ENCODE measurements around the gene P2RX6. TPM values are rescaled to one million over a fixed set of nuclear protein-coding genes. Genes with fewer than 3 reads are reported as not detected.

The P2RX6 gene
- total and polyA plus RNA-seq, 2 donors (not counting 3 experiments of a cell fraction or from before 2014, with no cell fraction given) = 0.06 TPM; not detected in 1

DNA sequence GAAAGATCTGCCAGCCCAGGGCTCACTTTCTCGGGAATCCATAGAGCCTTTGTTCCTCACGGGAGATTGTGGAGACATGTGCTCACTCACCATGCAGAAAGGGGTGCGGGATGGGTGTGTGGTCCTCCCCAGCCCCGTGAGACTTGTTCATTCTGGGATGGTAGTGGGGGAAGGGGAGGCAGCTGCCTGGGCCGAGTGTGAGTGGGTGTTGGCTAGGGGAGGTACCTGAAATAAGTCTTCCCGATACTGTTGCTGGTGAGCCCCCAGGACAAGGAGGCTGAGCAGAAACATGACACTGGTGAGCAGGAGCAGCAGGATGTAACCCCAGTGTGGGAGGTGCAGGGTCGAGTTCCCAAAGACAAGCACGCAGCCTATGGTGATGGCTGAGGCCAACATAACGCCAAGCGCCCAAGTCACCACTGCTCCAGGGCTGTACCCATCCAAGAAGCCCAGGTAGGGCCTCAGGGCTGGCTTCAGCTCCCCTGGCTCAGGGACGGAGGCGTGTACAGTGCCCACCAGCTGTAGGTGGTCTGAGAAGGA lies 14.6 kb downstream of the P2RX6 start:
- Histone ChIP-seq H3K27ac (ENCODE audit: insufficient read depth, low read depth, low read length) (no peak overlapping the region), H3K9me3 (replicated peaks; ENCODE audit: control insufficient read depth, insufficient read depth, low read length) (no peaks in the 10 kb centered on the region), H3K27me3 (ENCODE audit: control insufficient read depth in 2 of 2, insufficient read depth in 2 of 2, low read length in 2 of 2) (peaks cover 20 to 27% of the 10 kb centered on the region in 2 experiments), H3K9ac (replicated peaks; ENCODE audit: extremely low read depth, insufficient read depth, low read length) (no peak overlapping the region), H3K79me2 (ENCODE audit: control insufficient read depth, insufficient read depth, low read length) (no peaks in the 10 kb centered on the region), H3K4me2 (ENCODE audit: insufficient read depth, low read length) (no peak overlapping the region), H3K36me3 (ENCODE audit: control insufficient read depth in 2 of 2, extremely low read depth in 1 of 2, insufficient read depth in 2 of 2, low read length in 2 of 2) (no peaks in the 10 kb centered on the region), H3K9me1 (replicated peaks; ENCODE audit: control insufficient read depth, extremely low read depth, insufficient read depth, low read length) (no peaks in the 10 kb centered on the region), H2AFZ (ENCODE audit: low read depth, low read length) (no peak overlapping the region), H3K4me1 (ENCODE audit: control insufficient read depth, extremely low read depth, insufficient read depth, low read length) (no peaks in the 10 kb centered on the region), H4K20me1 (replicated peaks; ENCODE audit: control insufficient read depth, extremely low read depth, insufficient read depth, low read length) (no peaks in the 10 kb centered on the region), H3K4me3 (replicated peaks in 1 of 3; ENCODE audit: insufficient read depth in 1 of 3, low read depth in 1 of 3, low read length in 3 of 3) (no peak overlapping the region)
- CTCF ChIA-PET = no interaction called here
- FAIRE-seq (no peak), DNase-seq (ENCODE audit: low read depth, low spot score) (no peak)
- BruUV-seq (replicated peaks) = no TSS peak
- no peak for TF ChIP-seq EZH2 (IDR thresholded peaks at IDR 0.05; ENCODE audit: borderline replicate concordance, low read depth, low read length, severe bottlenecking)
- intact Hi-C loops (cut with micrococcal nuclease) (no loop called here), dilution Hi-C loops (cut with MboI; ENCODE audit: extremely low pct_ligation_motif_present, low sequenced_read_pairs) (no loop called here)
- POLR2A ChIA-PET = no interaction called here

DNA sequence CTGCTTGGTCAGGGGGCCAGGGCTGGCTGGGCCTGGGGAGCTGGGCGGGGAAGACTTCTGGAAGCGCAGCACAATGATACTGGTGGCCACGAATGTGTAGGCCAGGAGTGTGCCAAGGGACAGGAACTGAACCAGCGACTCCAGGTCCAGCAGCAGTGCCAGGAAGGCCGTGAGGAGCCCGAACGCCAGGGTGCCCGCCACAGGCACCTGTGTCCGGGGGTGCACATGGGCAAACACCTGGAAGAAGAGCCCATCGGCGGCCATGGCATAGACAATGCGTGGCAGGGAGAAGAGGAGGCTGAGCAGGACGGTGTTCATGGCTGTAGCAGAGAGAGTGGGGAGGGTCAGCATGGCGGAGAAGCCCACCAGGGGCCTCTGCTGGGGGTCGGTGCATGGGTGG lies 15.1 kb downstream of the P2RX6 start:
- dilution Hi-C loops (cut with MboI; ENCODE audit: extremely low pct_ligation_motif_present, low sequenced_read_pairs) = no loop called here
- no peak overlapping the region for H3K9ac ChIP-seq (replicated peaks; ENCODE audit: extremely low read depth, insufficient read depth, low read length)
- H3K9me1 ChIP-seq (replicated peaks; ENCODE audit: control insufficient read depth, extremely low read depth, insufficient read depth, low read length) = no peaks in the 10 kb centered on the region
- intact Hi-C loops (cut with micrococcal nuclease) = no loop called here
- no peak overlapping the region for H3K27ac ChIP-seq (ENCODE audit: insufficient read depth, low read depth, low read length)
- no peak overlapping the region for H3K4me3 ChIP-seq (replicated peaks in 1 of 3; ENCODE audit: insufficient read depth in 1 of 3, low read depth in 1 of 3, low read length in 3 of 3)
- no peaks in the 10 kb centered on the region for H3K9me3 ChIP-seq (replicated peaks; ENCODE audit: control insufficient read depth, insufficient read depth, low read length)
- H2AFZ ChIP-seq (ENCODE audit: low read depth, low read length) = no peak overlapping the region
- BruUV-seq (replicated peaks) = no TSS peak
- ChIA-PET CTCF (no interaction called here), POLR2A (no interaction called here)
- DNase-seq (ENCODE audit: low read depth, low spot score) = no peak
- peaks cover 20 to 27% of the 10 kb centered on the region in 2 experiments for H3K27me3 ChIP-seq (ENCODE audit: control insufficient read depth in 2 of 2, insufficient read depth in 2 of 2, low read length in 2 of 2)
- no peaks in the 10 kb centered on the region for H3K79me2 ChIP-seq (ENCODE audit: control insufficient read depth, insufficient read depth, low read length)
- H3K4me1 ChIP-seq (ENCODE audit: control insufficient read depth, extremely low read depth, insufficient read depth, low read length) = no peaks in the 10 kb centered on the region
- H3K4me2 ChIP-seq (ENCODE audit: insufficient read depth, low read length) = no peak overlapping the region
- no peaks in the 10 kb centered on the region for H4K20me1 ChIP-seq (replicated peaks; ENCODE audit: control insufficient read depth, extremely low read depth, insufficient read depth, low read length)
- no peaks in the 10 kb centered on the region for H3K36me3 ChIP-seq (ENCODE audit: control insufficient read depth in 2 of 2, extremely low read depth in 1 of 2, insufficient read depth in 2 of 2, low read length in 2 of 2)
- no peak for TF ChIP-seq MAX (IDR thresholded peaks at IDR 0.05; ENCODE audit: insufficient read depth, insufficient read length)
- no peak for TF ChIP-seq MYC (IDR thresholded peaks at IDR 0.05; ENCODE audit: low read depth, low read length)
- TF ChIP-seq, protein P1, sequence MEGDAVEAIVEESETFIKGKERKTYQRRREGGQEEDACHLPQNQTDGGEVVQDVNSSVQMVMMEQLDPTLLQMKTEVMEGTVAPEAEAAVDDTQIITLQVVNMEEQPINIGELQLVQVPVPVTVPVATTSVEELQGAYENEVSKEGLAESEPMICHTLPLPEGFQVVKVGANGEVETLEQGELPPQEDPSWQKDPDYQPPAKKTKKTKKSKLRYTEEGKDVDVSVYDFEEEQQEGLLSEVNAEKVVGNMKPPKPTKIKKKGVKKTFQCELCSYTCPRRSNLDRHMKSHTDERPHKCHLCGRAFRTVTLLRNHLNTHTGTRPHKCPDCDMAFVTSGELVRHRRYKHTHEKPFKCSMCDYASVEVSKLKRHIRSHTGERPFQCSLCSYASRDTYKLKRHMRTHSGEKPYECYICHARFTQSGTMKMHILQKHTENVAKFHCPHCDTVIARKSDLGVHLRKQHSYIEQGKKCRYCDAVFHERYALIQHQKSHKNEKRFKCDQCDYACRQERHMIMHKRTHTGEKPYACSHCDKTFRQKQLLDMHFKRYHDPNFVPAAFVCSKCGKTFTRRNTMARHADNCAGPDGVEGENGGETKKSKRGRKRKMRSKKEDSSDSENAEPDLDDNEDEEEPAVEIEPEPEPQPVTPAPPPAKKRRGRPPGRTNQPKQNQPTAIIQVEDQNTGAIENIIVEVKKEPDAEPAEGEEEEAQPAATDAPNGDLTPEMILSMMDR (IDR thresholded peaks at IDR 0.05; ENCODE audit: extremely low read depth in 1 of 2, insufficient read depth in 1 of 2, low read depth in 1 of 2, low read length in 2 of 2) = no peak
- TF ChIP-seq JUN (IDR thresholded peaks at IDR 0.05; ENCODE audit: borderline replicate concordance, insufficient read depth, insufficient read length, low read depth) = no peak
- no peak for TF ChIP-seq FOS (IDR thresholded peaks at IDR 0.05; ENCODE audit: borderline replicate concordance, insufficient read depth, low read length)
- no peak for TF ChIP-seq POLR2A (IDR thresholded peaks at IDR 0.05; ENCODE audit: low read depth, low read length)
- TF ChIP-seq POLR2AphosphoS5 (IDR thresholded peaks at IDR 0.05; ENCODE audit: insufficient read depth, low read depth, low read length) = no peak
- TF ChIP-seq EZH2 (IDR thresholded peaks at IDR 0.05; ENCODE audit: borderline replicate concordance, low read depth, low read length, severe bottlenecking) = no peak
- TF ChIP-seq GATA2 (IDR thresholded peaks at IDR 0.05; ENCODE audit: insufficient read depth, insufficient read length, low read depth, low read length) = no peak
- FAIRE-seq = no peak

Measured in endothelial cell of umbilical vein (primary cell).